Measurements from ENCODE around the gene KCNE2.
"Not testable (repeated sequence)": the region's sequence is repeated elsewhere in the genome, so short reads cannot be mapped to it uniquely, and the experiment has no call there.

The KCNE2 gene

DNA sequence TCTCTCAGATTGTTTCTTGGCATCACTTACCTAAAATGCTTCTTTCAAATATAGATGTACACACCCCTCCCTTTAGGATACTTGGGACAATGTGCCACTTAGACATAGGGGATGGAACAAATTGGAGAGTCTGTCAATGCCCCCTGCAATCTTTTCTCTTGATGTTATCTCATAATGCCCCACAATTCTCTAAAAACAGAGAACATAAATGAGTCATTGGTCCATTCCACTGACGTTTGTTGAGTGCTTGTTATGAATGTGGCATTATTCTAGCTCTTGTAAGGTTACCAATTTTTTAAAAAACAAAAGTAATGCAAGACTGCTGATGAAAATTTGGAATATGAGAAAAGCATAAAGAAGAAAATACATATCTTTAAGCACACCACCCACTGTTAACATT, 5.9 kb downstream of the KCNE2 start:
- WGBS, 2 experiments (ENCODE audit: insufficient coverage in 2 of 2): no CpG with 5 or more reads among the region's 1 CpG
- Histone ChIP-seq H3K9me3 (ENCODE audit: control insufficient read depth, low read length) (no peaks in the 10 kb centered on the region), H3K27ac (ENCODE audit: low read depth, low read length, severe bottlenecking) (no peak overlapping the region), H3K36me3 (ENCODE audit: control insufficient read depth, insufficient read depth, low read length) (no peaks in the 10 kb centered on the region), H3K4me1 (ENCODE audit: control insufficient read depth, insufficient read depth, low read length, poor library complexity, severe bottlenecking) (no peaks in the 10 kb centered on the region), H3K4me3 (ENCODE audit: extremely low read depth, insufficient read depth, low read length, poor library complexity, severe bottlenecking) (no peak overlapping the region)

GRCh38 chr21:34372321-34372720, 8.5 kb downstream of the KCNE2 start:
- WGBS, 2 experiments (ENCODE audit: insufficient coverage in 2 of 2): 90 to 95% methylated on average over 4 to 5 of the region's 5 CpGs
- no peaks in the 10 kb centered on the region for H3K4me1 ChIP-seq (ENCODE audit: control insufficient read depth, insufficient read depth, low read length, poor library complexity, severe bottlenecking)
- H3K4me3 ChIP-seq (ENCODE audit: extremely low read depth, insufficient read depth, low read length, poor library complexity, severe bottlenecking): no peak overlapping the region
- H3K36me3 ChIP-seq (ENCODE audit: control insufficient read depth, insufficient read depth, low read length): no peaks in the 10 kb centered on the region
- no peak overlapping the region for H3K27ac ChIP-seq (ENCODE audit: low read depth, low read length, severe bottlenecking)
- no peaks in the 10 kb centered on the region for H3K9me3 ChIP-seq (ENCODE audit: control insufficient read depth, low read length)

DNA sequence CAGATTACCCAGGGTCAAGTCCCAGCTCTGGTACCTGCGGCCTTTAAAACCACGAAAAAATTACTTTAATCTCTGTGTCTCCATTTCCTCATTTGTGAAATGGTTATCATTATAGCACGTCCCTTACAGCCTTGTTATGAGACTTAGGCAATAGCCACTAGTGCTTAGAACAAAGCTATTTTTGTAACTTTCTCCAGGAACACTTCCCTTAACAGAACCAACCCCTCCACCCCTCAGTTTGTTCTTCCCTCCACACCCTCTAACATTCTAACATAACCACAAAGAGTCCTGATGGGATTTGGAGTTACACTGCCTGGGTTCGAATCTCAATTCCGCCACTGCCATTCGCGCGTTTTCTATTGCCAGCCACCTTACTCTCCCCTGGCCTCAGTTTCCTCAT, 10.7 kb downstream of the KCNE2 start:
- not testable (repeated sequence) for H3K9me3 ChIP-seq (ENCODE audit: control insufficient read depth, low read length); H3K4me1 ChIP-seq (ENCODE audit: control insufficient read depth, insufficient read depth, low read length, poor library complexity, severe bottlenecking); H3K36me3 ChIP-seq (ENCODE audit: control insufficient read depth, insufficient read depth, low read length); H3K27ac ChIP-seq (ENCODE audit: low read depth, low read length, severe bottlenecking); H3K4me3 ChIP-seq (ENCODE audit: extremely low read depth, insufficient read depth, low read length, poor library complexity, severe bottlenecking)
- no CpG with 5 or more reads among the region's 8 CpGs for WGBS, 2 experiments (ENCODE audit: insufficient coverage in 2 of 2)

- not testable (repeated sequence) for H3K27ac ChIP-seq (ENCODE audit: low read depth, low read length, severe bottlenecking); H3K4me1 ChIP-seq (ENCODE audit: control insufficient read depth, insufficient read depth, low read length, poor library complexity, severe bottlenecking); H3K4me3 ChIP-seq (ENCODE audit: extremely low read depth, insufficient read depth, low read length, poor library complexity, severe bottlenecking); H3K36me3 ChIP-seq (ENCODE audit: control insufficient read depth, insufficient read depth, low read length); H3K9me3 ChIP-seq (ENCODE audit: control insufficient read depth, low read length)
- WGBS, 2 experiments (ENCODE audit: insufficient coverage in 2 of 2): no CpG with 5 or more reads among the region's 49 CpGs
These were observed 11.3 kb downstream of the KCNE2 start, which contains the start of gene SMIM11 for GRCh38 chr21:34374940-34375618. Gene SMIM11 (plus strand): TSS chr21:34375507. CDS start chr21:34379505, 3,998 bp downstream.

- not testable (repeated sequence) for H3K4me3 ChIP-seq (ENCODE audit: extremely low read depth, insufficient read depth, low read length, poor library complexity, severe bottlenecking); H3K9me3 ChIP-seq (ENCODE audit: control insufficient read depth, low read length); H3K4me1 ChIP-seq (ENCODE audit: control insufficient read depth, insufficient read depth, low read length, poor library complexity, severe bottlenecking); H3K36me3 ChIP-seq (ENCODE audit: control insufficient read depth, insufficient read depth, low read length); H3K27ac ChIP-seq (ENCODE audit: low read depth, low read length, severe bottlenecking)
- no CpG with 5 or more reads among the region's 33 CpGs for WGBS, 2 experiments (ENCODE audit: insufficient coverage in 2 of 2)
These were observed 11.8 kb downstream of the KCNE2 start for GRCh38 chr21:34375619-34375972.

DNA sequence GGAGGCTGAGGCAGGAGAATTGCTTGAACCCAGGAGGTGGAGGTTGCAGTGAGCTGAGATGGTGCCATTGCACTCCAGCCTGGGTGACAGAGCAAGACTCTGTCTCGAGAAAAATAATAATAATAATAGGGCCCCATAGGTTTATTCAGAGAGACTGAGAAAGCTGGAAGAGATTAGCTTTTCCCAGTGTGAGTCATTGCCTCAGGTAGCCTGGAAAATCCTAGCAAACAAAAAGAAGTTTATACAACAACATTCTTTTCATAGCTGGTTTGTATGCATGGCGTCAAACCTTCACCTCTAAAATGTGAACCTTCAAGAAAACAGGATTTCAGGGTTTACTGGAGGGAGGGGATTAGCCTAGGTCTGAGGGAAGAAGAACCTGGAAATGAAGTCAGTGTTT, 19.3 kb downstream of the KCNE2 start:
- WGBS, 2 experiments (ENCODE audit: insufficient coverage in 2 of 2): no CpG with 5 or more reads among the region's 2 CpGs
- H3K36me3 ChIP-seq (ENCODE audit: control insufficient read depth, insufficient read depth, low read length); H3K9me3 ChIP-seq (ENCODE audit: control insufficient read depth, low read length); H3K27ac ChIP-seq (ENCODE audit: low read depth, low read length, severe bottlenecking); H3K4me3 ChIP-seq (ENCODE audit: extremely low read depth, insufficient read depth, low read length, poor library complexity, severe bottlenecking); H3K4me1 ChIP-seq (ENCODE audit: control insufficient read depth, insufficient read depth, low read length, poor library complexity, severe bottlenecking): not testable (repeated sequence)

DNA sequence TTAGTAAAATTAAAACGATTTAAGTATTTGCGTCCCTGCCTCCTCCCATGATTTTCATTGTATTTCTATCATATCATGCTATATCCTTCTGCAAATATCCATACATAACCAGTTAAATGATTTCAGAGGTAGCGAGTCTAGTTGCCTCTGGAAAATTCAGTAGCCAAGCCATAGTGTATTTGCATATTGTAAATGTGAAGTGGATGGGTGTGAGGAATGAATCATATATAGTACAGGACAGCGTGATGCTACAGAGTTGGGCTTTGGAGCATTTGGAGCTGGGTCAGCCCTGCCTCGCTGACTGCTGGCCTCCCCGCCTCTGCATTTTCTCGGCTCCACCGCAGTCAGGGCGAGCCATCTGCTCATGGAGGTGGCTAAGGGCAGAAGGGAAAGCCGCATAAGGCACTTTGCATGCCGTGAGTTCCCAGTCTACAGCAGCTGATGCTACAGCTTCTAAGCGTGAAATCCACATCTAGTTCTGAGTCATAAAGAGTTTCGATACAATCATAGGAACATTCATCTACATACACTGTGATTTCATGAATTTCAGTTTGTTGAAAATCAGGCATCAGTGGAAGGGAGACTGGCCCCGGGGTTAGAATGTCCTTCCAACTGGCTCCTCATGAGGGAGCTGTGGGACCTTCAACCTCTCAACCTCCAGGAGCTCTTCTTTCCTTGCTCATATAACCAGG, 20.1 kb downstream of the KCNE2 start:
- H3K4me1 ChIP-seq (ENCODE audit: control insufficient read depth, insufficient read depth, low read length, poor library complexity, severe bottlenecking); H3K27ac ChIP-seq (ENCODE audit: low read depth, low read length, severe bottlenecking); H3K4me3 ChIP-seq (ENCODE audit: extremely low read depth, insufficient read depth, low read length, poor library complexity, severe bottlenecking); H3K9me3 ChIP-seq (ENCODE audit: control insufficient read depth, low read length); H3K36me3 ChIP-seq (ENCODE audit: control insufficient read depth, insufficient read depth, low read length): not testable (repeated sequence)
- WGBS, 2 experiments (ENCODE audit: insufficient coverage in 2 of 2): no CpG with 5 or more reads among the region's 14 CpGs

DNA sequence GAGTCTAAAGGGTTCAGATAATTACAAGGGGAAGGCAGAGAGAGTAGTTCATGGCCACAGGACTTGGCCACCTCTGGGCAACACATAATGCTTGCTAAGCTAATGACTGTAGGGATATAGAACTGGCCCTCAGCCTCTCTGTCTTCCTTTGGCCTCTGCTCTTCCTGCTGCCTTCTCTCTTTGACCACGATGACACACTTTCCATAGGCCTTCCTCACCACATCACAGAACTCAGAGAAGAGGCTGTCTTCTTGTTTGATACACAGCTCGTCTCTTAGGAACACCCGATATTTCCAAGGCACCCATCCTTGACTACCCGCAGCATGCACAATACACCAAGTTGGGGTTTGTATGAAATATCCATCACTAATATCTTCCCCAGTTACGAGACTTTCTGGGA, 36.7 kb downstream of the KCNE2 start:
- no CpG with 5 or more reads among the region's 5 CpGs for WGBS, 2 experiments (ENCODE audit: insufficient coverage in 2 of 2)
- H3K4me1 ChIP-seq (ENCODE audit: control insufficient read depth, insufficient read depth, low read length, poor library complexity, severe bottlenecking); H3K9me3 ChIP-seq (ENCODE audit: control insufficient read depth, low read length); H3K36me3 ChIP-seq (ENCODE audit: control insufficient read depth, insufficient read depth, low read length); H3K4me3 ChIP-seq (ENCODE audit: extremely low read depth, insufficient read depth, low read length, poor library complexity, severe bottlenecking); H3K27ac ChIP-seq (ENCODE audit: low read depth, low read length, severe bottlenecking): not testable (repeated sequence)

DNA sequence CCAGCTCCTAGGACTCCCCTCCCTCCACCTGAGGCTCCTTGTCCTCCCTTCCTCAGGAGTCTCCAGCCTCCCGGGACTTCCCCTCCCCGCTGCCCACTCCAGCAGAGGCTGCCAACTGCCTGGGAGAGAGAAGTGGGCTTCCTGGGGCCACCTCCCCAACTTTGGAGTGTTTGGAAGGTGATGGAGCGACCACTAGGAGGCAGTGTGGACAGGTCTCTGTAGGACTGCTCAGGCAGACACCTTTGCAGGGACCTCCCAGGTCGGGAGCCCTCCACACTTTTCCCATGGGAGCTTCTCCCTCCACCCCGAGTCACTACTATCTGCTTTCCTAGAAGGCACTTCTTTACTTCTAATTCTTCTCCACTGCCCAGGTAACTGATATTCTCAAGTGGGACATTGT, 40.9 kb downstream of the KCNE2 start:
- H3K36me3 ChIP-seq (ENCODE audit: control insufficient read depth, insufficient read depth, low read length); H3K9me3 ChIP-seq (ENCODE audit: control insufficient read depth, low read length); H3K4me3 ChIP-seq (ENCODE audit: extremely low read depth, insufficient read depth, low read length, poor library complexity, severe bottlenecking); H3K4me1 ChIP-seq (ENCODE audit: control insufficient read depth, insufficient read depth, low read length, poor library complexity, severe bottlenecking); H3K27ac ChIP-seq (ENCODE audit: low read depth, low read length, severe bottlenecking): not testable (repeated sequence)
- WGBS, 2 experiments (ENCODE audit: insufficient coverage in 2 of 2): no CpG with 5 or more reads among the region's 5 CpGs

DNA sequence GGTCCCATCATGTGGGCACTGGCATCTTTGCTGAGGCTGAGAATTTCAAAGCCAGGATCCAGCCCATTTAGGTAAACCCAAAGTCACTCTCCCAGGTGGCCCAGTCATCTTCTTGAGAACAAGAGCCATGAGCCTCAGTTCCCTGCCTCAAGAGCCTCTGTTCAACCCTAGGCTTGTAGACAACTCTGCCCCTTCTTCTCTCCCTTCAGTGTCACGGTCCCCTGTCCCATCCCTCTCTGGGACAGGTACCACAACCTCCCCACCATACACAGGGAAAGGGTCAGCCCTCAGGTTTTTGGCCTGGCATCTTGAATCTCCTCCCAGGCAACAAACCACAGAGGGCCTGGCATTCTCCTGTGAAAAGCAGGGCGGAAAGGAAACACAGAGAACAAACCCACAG, 41.9 kb downstream of the KCNE2 start:
- no CpG with 5 or more reads among the region's 2 CpGs for WGBS, 2 experiments (ENCODE audit: insufficient coverage in 2 of 2)
- not testable (repeated sequence) for H3K4me1 ChIP-seq (ENCODE audit: control insufficient read depth, insufficient read depth, low read length, poor library complexity, severe bottlenecking); H3K36me3 ChIP-seq (ENCODE audit: control insufficient read depth, insufficient read depth, low read length); H3K27ac ChIP-seq (ENCODE audit: low read depth, low read length, severe bottlenecking); H3K4me3 ChIP-seq (ENCODE audit: extremely low read depth, insufficient read depth, low read length, poor library complexity, severe bottlenecking); H3K9me3 ChIP-seq (ENCODE audit: control insufficient read depth, low read length)

- no CpG with 5 or more reads among the region's 6 CpGs for WGBS, 2 experiments (ENCODE audit: insufficient coverage in 2 of 2)
- H3K4me3 ChIP-seq (ENCODE audit: extremely low read depth, insufficient read depth, low read length, poor library complexity, severe bottlenecking); H3K9me3 ChIP-seq (ENCODE audit: control insufficient read depth, low read length); H3K4me1 ChIP-seq (ENCODE audit: control insufficient read depth, insufficient read depth, low read length, poor library complexity, severe bottlenecking); H3K27ac ChIP-seq (ENCODE audit: low read depth, low read length, severe bottlenecking); H3K36me3 ChIP-seq (ENCODE audit: control insufficient read depth, insufficient read depth, low read length): not testable (repeated sequence)
These were observed 42.3 kb downstream of the KCNE2 start for GRCh38 chr21:34406102-34406501.

Data from mesodermal cell (in vitro differentiated cells).